Prostate gland (tissue), 2 donors: ENCODE data around the gene COLEC11. TPM values are rescaled to one million over a fixed set of nuclear protein-coding genes. Genes with fewer than 3 reads are reported as not detected.

Experiments
- DNase-seq: peaks from one replicate; pipeline ENCODE4 v3.0.0-alpha.2; 2019; ENCODE audit warnings: low spot score
- H3K27ac ChIP-seq, 2 donors: fragments of 200-600 bp; sonication (generic); 2 replicates each; pipeline ENCODE4 v1.5.1; 2017 to 2019
- H3K27me3 ChIP-seq: fragments of 200-600 bp; sonication (generic); replicated peaks from 2 replicates; pipeline ENCODE4 v1.5.1; 2019; ENCODE audit not compliant: insufficient read depth
- H3K36me3 ChIP-seq, 2 donors: fragments of 200-600 bp; sonication (generic); 1 replicate in 1 of 2; 2 replicates in 1 of 2; pipeline versions ENCODE4 v1.5.1 to v1.8.1; 2017 to 2019
- H3K4me1 ChIP-seq: fragments of 200-600 bp; sonication (generic); replicated peaks from 2 replicates; pipeline ENCODE4 v1.5.1; 2019
- H3K4me3 ChIP-seq, 2 donors: fragments of 200-600 bp; sonication (generic); 2 replicates each; pipeline ENCODE4 v1.5.1; 2017 to 2019
- H3K9me3 ChIP-seq: fragments of 200-600 bp; sonication (generic); 2 replicates; pipeline ENCODE4 v1.5.1; 2017
- POLR2A ChIP-seq: fragments of 450-650 bp; IDR thresholded peaks from one replicate; pipeline ENCODE4 v1.6.1; 2016; ENCODE audit warnings: antibody characterized with exemption, mild to moderate bottlenecking
- POLR2AphosphoS5 ChIP-seq: sonication (generic); formaldehyde crosslinking; IDR thresholded peaks from one replicate; pipeline ENCODE4 v1.6.1; 2017; ENCODE audit warnings: antibody characterized with exemption
- WGBS: methylation state at CpG from one replicate; pipeline ENCODE4 v1.1.5; 2018; 5-methylcytosine and 5-hydroxymethylcytosine counted together
- intact Hi-C: fragments of 100-400 bp; cut with DNase I; formaldehyde crosslinking; loops from one replicate; pipeline ENCODE4 v1.14.2; 2022
- total RNA-seq, 2 donors: library from RNA; depleted of rRNA; stranded (reverse); fragments of >200 nt; gene quantifications; one replicate each; pipeline ENCODE4 v1.1.0, GENCODE V29; 2016
- TF ChIP-seq, protein P1 (sequence below), 4 experiments: fragments of 200-600 bp in 2 of 4; fragments of 450-650 bp in 2 of 4; sonication (generic) in 2 of 4; IDR thresholded peaks; 1 replicate in 3 of 4; 2 replicates in 1 of 4; pipeline ENCODE4 v1.5.1; 2016 to 2019; ENCODE audit warnings: antibody characterized with exemption in 4 of 4, mild to moderate bottlenecking in 2 of 4, moderate library complexity in 2 of 4

COLEC11 gene
- total RNA-seq, 2 donors from 2014 or later: 2.9 to 10.5 TPM

DNA sequence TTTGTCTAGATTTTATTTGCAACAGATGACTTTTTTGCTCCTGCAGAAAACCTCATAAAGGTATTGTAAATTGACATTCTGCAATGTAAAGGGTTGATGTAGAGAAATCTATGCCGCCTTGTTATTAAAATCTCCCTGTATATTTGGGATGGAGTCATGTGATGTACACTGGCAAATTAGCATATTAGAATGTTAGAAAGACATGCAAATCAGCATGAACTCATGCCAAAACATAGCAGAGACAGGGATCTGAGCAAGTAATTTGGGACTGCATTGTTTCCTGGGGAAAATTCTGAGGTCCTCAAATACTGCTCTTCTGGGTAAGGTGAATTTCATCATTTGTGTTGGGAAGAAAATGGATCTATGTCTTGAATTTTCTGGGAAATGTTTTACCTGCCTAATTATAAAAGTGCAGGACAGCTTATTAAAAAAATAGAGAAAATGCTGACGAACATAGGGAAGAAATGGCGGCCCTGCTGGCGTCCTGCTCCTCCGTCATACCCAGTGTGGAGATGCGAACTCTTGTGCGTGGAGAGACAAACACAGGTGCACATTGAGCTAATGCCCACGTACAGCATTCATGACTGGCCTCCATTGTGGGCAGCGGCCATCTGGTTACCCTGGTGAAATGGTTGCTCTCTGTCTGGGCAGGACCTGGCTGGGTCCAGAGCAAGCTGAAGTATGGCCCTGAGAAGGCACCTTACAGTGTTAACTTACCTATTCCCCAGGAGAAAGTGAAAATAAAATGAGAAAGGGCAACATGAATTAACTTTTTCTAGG is 79.3 kb downstream of the COLEC11 start:
- TF ChIP-seq, protein P1, sequence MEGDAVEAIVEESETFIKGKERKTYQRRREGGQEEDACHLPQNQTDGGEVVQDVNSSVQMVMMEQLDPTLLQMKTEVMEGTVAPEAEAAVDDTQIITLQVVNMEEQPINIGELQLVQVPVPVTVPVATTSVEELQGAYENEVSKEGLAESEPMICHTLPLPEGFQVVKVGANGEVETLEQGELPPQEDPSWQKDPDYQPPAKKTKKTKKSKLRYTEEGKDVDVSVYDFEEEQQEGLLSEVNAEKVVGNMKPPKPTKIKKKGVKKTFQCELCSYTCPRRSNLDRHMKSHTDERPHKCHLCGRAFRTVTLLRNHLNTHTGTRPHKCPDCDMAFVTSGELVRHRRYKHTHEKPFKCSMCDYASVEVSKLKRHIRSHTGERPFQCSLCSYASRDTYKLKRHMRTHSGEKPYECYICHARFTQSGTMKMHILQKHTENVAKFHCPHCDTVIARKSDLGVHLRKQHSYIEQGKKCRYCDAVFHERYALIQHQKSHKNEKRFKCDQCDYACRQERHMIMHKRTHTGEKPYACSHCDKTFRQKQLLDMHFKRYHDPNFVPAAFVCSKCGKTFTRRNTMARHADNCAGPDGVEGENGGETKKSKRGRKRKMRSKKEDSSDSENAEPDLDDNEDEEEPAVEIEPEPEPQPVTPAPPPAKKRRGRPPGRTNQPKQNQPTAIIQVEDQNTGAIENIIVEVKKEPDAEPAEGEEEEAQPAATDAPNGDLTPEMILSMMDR (IDR thresholded peaks at IDR 0.05): no peak
- TF ChIP-seq POLR2AphosphoS5 (no peak), POLR2A (no peak)
- Histone ChIP-seq H3K36me3 (no peaks in the 10 kb centered on the region), H3K27me3 (no peaks in the 10 kb centered on the region), H3K4me3 (no peak overlapping the region), H3K9me3 (no peaks in the 10 kb centered on the region), H3K27ac (no peak overlapping the region), H3K4me1 (no peaks in the 10 kb centered on the region)
- 76% methylated on average over 9 of the region's 9 CpGs for WGBS
- DNase-seq: no peak
- intact Hi-C loops: no loop called here

DNA sequence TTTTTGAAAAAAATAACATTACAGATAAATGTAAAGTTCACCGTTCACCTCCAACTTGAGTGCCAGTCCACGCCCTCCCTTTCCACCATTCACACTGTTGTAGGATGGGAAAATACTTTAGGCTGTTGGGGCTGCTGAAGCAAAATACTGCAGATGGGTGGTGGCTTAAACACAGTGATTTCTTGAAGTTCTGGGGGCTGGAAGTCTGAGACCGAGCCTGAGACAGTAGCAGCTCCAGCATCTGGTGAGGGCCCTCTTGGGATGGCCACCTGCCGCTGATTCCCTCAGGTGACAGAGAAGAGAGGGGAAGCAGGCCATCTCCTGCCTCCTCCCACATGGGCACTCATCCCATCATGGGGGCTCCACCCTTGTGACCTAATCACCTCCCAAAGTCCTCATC is 80.8 kb downstream of the COLEC11 start:
- TF ChIP-seq POLR2A: no peak
- TF ChIP-seq, protein P1 (IDR thresholded peaks at IDR 0.05): no peak
- TF ChIP-seq POLR2AphosphoS5: no peak
- 96% methylated on average over 4 of the region's 4 CpGs for WGBS

DNA sequence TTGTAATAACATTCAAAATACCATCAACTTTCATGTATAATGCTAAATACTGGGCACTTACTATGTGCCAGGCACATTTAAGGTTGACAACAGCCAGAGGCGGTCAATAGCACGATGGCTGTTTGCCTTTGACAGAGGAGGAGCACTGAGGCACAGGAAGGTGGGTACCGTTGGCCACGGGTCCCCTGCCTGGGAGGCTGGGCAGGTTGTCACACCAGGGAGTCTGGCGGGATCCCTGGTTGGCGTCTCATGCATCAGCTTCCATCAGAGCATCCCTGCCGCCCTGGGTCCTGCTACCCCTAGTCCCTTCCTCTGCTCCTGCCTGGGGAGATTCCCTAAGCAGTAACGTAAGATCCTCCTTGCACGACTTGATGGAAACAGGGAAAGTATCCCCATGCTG is 82.5 kb downstream of the COLEC11 start:
- Histone ChIP-seq H3K27ac (no peak overlapping the region), H3K4me3 (no peak overlapping the region), H3K4me1 (no peaks in the 10 kb centered on the region), H3K27me3 (no peaks in the 10 kb centered on the region), H3K9me3 (no peaks in the 10 kb centered on the region), H3K36me3 (no peaks in the 10 kb centered on the region)
- 91% methylated on average over 9 of the region's 9 CpGs for WGBS
- intact Hi-C loops: no loop called here
- DNase-seq: no peak
- no peak for TF ChIP-seq POLR2A

More for the DNA sequence above, 80.8 kb downstream of the COLEC11 start:
- intact Hi-C loops: no loop called here
- Histone ChIP-seq H3K27ac (no peak overlapping the region), H3K9me3 (no peaks in the 10 kb centered on the region), H3K27me3 (no peaks in the 10 kb centered on the region), H3K4me3 (no peak overlapping the region), H3K36me3 (no peaks in the 10 kb centered on the region), H3K4me1 (no peaks in the 10 kb centered on the region)
- DNase-seq: no peak

DNA sequence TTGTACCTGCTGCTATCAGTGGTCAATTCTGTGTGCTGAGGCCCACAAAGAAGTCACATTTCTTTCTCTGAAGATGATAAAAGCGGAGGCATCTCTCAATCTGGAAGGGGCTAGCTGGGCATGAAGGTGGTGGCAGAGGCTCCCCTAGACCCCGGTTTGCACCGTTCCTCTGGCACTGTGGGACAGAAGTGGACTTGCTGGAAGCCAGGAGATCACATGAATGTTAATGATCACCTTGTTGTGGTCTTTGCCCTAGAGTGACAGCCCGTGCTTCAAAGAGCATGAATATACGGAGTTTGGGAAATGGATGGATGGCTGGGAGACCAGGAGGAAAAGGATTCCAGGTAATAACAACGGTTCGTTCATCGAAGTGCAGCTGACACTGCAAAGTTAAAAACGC is 83.3 kb downstream of the COLEC11 start:
- H3K27me3 ChIP-seq: no peaks in the 10 kb centered on the region

DNA sequence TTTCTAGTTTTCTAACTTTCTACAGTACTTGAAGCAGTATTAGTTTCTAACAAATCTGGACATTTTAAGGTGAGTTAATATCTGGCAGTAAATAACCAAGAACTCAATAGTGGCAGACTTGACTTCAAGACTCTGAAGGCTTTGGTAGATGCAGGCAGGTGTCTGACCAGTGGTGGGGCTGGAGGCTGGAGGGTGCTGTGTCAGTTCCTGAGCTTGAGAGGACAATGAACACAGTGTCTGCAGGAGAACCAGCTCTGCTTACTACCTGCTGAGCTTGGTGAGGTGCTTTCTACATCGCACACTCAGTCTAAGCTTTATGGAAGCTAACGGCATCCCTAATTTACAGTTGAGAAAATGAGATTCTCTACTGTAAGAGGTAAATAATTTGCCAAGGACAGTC is 84.3 kb downstream of the COLEC11 start:
- no peak for TF ChIP-seq POLR2AphosphoS5
- TF ChIP-seq, protein P1 (IDR thresholded peaks at IDR 0.05): no peak
- no peak for TF ChIP-seq POLR2A
- no peak overlapping the region for H3K27ac ChIP-seq
- no peaks in the 10 kb centered on the region for H3K4me1 ChIP-seq
- H3K9me3 ChIP-seq: no peaks in the 10 kb centered on the region
- 88% methylated on average over 2 of the region's 2 CpGs for WGBS
- no peaks in the 10 kb centered on the region for H3K27me3 ChIP-seq
- intact Hi-C loops: no loop called here
- H3K4me3 ChIP-seq: no peak overlapping the region
- H3K36me3 ChIP-seq: no peaks in the 10 kb centered on the region
- no peak for DNase-seq

More for the DNA sequence above, 83.3 kb downstream of the COLEC11 start:
- WGBS: 70% methylated on average over 9 of the region's 9 CpGs
- H3K27ac ChIP-seq: no peak overlapping the region
- no peaks in the 10 kb centered on the region for H3K36me3 ChIP-seq
- no peaks in the 10 kb centered on the region for H3K4me1 ChIP-seq
- intact Hi-C loops: no loop called here
- TF ChIP-seq POLR2AphosphoS5 (no peak), POLR2A (no peak)
- TF ChIP-seq, protein P1 (IDR thresholded peaks at IDR 0.05): no peak
- no peak for DNase-seq
- no peak overlapping the region for H3K4me3 ChIP-seq
- H3K9me3 ChIP-seq: no peaks in the 10 kb centered on the region
